Adrenal gland (tissue), 12 donors: ENCODE measurements around the gene HRAS. TPM values are rescaled to one million over a fixed set of nuclear protein-coding genes. Genes with fewer than 3 reads are reported as not detected.

ENCODE experiments used
- DNase-seq, 7 donors: peaks; one replicate each; pipeline ENCODE4 v3.0.0-alpha.2; 2019 to 2020
- H3K27ac ChIP-seq, 5 donors: fragments of 200-600 bp; sonication (generic) in 4 of 5; 1 replicate in 3 of 5; 2 replicates in 2 of 5; pipeline versions ENCODE4 v1.5.1 to v1.8.0; 2016 to 2020; ENCODE audit warnings: mild to moderate bottlenecking in 1 of 5
- H3K27me3 ChIP-seq: fragments of 200-600 bp; 2 replicates; pipeline ENCODE4 v1.8.0; 2021
- H3K36me3 ChIP-seq, 2 donors: fragments of 200-600 bp; replicated peaks in 1 of 2; 1 replicate in 1 of 2; 2 replicates in 1 of 2; pipeline versions ENCODE4 v1.5.1 to v1.8.0; 2018 to 2022
- H3K4me1 ChIP-seq, 2 donors: fragments of 200-600 bp; replicated peaks in 1 of 2; 1 replicate in 1 of 2; 2 replicates in 1 of 2; pipeline versions ENCODE4 v1.5.1 to v1.8.0; 2018 to 2021
- H3K4me3 ChIP-seq, 4 donors: fragments of 200-600 bp; sonication (generic) in 3 of 4; one replicate each; pipeline ENCODE4 v1.5.1; 2016 to 2018
- H3K9me3 ChIP-seq, 3 donors: fragments of 200-600 bp; sonication (generic) in 1 of 3; replicated peaks in 1 of 3; 1 replicate in 2 of 3; 2 replicates in 1 of 3; pipeline versions ENCODE4 v1.5.1 to v1.8.0; 2016 to 2021
- POLR2A ChIP-seq, 2 donors: fragments of 450-650 bp; IDR thresholded peaks; one replicate each; pipeline ENCODE4 v1.6.1; 2017; ENCODE audit warnings: antibody characterized with exemption in 2 of 2, mild to moderate bottlenecking in 2 of 2, moderate library complexity in 1 of 2
- WGBS, 4 donors: extraction: QIAGEN DNeasy Blood & Tissue Kit in 2 of 4; methylation state at CpG; one replicate each; pipeline versions ENCODE4 v1.1.5 to v1.1.7; 2013 to 2017; 5-methylcytosine and 5-hydroxymethylcytosine counted together
- intact Hi-C, 2 donors: fragments of 100-400 bp; cut with DNase I; formaldehyde crosslinking; loops; one replicate each; pipeline versions ENCODE4 v1.14.1 to v1.15.0; 2022 to 2023
- polyA plus RNA-seq, 3 donors: library from polyadenylated mRNA; stranded (reverse); fragments of 200-250 nt in 2 of 3; fragments of 350-450 nt in 1 of 3; fragmentation: Illumina TruSeq in 1 of 3; extraction: RNeasy Lipid Tissue Mini Kit (QIAGEN cat#74804) in 1 of 3; gene quantifications; one replicate each; pipeline ENCODE4 v1.2.3, GENCODE V29; 2013 to 2014
- total RNA-seq, 9 donors: library from RNA; depleted of rRNA in 4 of 9; stranded (reverse); fragments of >200 nt in 4 of 9; fragments of 120-200 nt in 1 of 9; fragmentation: NEBNext Ultra II Directional in 1 of 9; extraction: Animal tissue kit (Norgen Biotek cat#: 25700) in 1 of 9; gene quantifications; one replicate each; pipeline versions ENCODE4 v1.1.0 to v1.2.4, GENCODE V29; 2013 to 2023
- TF ChIP-seq, protein P1 (sequence below), 6 experiments: fragments of 450-650 bp in 4 of 6; fragments of 200-600 bp in 2 of 6; sonication (generic) in 1 of 6; IDR thresholded peaks; 1 replicate in 5 of 6; 2 replicates in 1 of 6; pipeline versions ENCODE4 v1.5.1 to v1.8.0; 2016 to 2021; ENCODE audit warnings: antibody characterized with exemption in 6 of 6, mild to moderate bottlenecking in 2 of 6, moderate library complexity in 1 of 6
- donor health status: healthy with polysubstance abuse.
- donor health status: Bipolar disorder and iron deficiency.
- donor health status: DM: yes; HTN: yes; CAD: no.
- donor health status: DM: no; HTN: no; CAD: no.
- donor health status: DM: no; HTN: no; CAD: no.
- donor health status: DM: yes; HTN: yes; CAD: no.

HRAS gene
- total and polyA plus RNA-seq, 12 donors = 10.8 to 190 (median 39.0) TPM

DNA sequence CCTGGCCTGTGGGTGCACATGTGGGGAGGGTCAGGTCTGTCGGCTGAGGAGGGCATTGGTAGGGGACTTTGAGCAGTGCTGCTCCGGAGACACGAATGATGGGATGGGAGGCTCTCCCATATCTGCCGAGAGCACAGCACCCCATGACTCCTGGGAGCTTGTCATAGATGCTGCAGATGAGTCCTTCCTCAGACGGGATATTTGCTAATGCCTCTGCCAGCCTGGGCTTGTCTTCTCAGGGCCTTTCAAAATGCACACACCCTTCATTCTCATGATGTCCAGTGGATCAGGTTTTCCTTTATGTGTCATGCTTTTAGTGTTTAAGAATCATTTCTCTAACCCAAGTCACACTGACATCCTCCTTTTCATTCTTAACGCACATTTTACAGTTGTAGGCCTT is 20.2 kb downstream of the HRAS start:
- intact Hi-C loops = no loop called here
- Histone ChIP-seq H3K9me3 (no peaks in the 10 kb centered on the region), H3K36me3 (no peaks in the 10 kb centered on the region), H3K27me3 (no peaks in the 10 kb centered on the region), H3K4me3 (no peak overlapping the region), H3K4me1 (peaks cover 0 to 3% of the 10 kb centered on the region in 2 donors), H3K27ac (no peak overlapping the region)
- no peak for DNase-seq
- TF ChIP-seq, protein P1, sequence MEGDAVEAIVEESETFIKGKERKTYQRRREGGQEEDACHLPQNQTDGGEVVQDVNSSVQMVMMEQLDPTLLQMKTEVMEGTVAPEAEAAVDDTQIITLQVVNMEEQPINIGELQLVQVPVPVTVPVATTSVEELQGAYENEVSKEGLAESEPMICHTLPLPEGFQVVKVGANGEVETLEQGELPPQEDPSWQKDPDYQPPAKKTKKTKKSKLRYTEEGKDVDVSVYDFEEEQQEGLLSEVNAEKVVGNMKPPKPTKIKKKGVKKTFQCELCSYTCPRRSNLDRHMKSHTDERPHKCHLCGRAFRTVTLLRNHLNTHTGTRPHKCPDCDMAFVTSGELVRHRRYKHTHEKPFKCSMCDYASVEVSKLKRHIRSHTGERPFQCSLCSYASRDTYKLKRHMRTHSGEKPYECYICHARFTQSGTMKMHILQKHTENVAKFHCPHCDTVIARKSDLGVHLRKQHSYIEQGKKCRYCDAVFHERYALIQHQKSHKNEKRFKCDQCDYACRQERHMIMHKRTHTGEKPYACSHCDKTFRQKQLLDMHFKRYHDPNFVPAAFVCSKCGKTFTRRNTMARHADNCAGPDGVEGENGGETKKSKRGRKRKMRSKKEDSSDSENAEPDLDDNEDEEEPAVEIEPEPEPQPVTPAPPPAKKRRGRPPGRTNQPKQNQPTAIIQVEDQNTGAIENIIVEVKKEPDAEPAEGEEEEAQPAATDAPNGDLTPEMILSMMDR (IDR thresholded peaks at IDR 0.05) = no peak
- TF ChIP-seq POLR2A (IDR thresholded peaks at IDR 0.05) = no peak
- WGBS, 4 donors = 92 to 96% (median 95%) methylated on average over 5 to 6 of the region's 6 CpGs

DNA sequence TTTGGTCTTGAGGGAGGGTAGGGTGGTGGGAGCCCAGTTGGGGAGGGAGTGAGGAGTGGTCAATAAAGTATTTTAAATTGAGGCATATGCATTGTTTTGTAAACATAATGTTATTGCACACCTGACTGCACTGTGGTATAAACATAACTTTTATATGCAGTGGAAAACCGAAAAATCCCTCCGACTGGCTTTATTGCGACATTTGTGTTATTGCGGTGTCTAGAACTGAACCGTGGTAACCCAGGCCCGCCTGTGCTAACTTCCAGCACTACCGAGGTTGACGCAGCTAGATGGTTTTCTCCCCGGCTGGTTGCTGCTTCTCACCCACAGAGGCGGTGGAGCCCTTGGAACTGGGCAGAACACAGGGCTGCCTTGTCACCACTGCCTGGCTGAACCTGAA is 20.8 kb downstream of the HRAS start:
- TF ChIP-seq, protein P1 (IDR thresholded peaks at IDR 0.05) = no peak
- no peak for TF ChIP-seq POLR2A (IDR thresholded peaks at IDR 0.05)
- no peak for DNase-seq
- Histone ChIP-seq H3K4me1 (peaks cover 0 to 3% of the 10 kb centered on the region in 2 donors), H3K9me3 (no peaks in the 10 kb centered on the region), H3K4me3 (no peak overlapping the region), H3K27ac (no peak overlapping the region), H3K27me3 (no peaks in the 10 kb centered on the region), H3K36me3 (no peaks in the 10 kb centered on the region)
- intact Hi-C loops = no loop called here
- 82 to 91% (median 88%) methylated on average over 10 of the region's 10 CpGs for WGBS, 4 donors

DNA sequence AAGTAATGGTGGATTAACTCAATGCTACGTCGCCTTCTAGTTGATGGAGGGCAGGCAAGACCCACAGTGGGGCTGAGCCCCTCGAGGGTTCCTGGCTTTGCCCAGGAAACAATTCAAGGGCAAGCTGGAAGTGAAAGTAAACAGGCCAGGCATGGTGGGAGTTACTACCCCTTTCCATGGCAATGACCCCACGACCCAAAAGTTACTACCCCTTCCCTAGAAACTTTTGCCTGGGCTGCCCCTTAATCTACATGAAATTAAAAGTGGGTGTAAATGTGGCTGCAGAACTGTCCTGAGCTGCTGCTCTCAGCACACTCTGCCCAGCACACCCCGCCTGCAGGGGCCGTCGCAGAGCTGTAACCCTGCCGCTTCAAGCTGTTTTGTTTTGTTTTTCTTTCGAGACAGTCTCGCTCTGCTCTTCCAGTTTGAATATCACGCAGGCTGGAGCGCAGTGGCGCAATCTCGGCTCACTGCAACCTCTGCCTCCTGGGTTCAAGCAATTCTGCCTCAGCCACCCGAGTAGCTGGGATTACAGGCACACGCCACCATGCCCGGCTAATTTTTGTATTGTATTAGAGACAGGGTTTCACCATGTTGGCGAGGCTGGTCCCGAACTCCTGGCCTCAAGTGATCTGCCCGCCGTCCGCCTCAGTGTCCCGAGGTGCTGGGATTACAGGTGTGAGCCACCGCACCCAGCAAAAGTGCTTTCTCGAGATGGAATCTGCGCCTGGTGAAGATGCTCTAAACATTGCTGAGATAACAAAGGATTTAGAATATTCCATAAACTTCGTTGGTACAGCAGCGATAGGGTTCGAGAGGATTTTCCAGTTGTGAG is 22.4 kb downstream of the HRAS start:
- Histone ChIP-seq H3K9me3 (no peaks in the 10 kb centered on the region), H3K27me3 (no peaks in the 10 kb centered on the region), H3K27ac (no peak overlapping the region), H3K4me1 (peaks cover under 1 to 1% of the 10 kb centered on the region in 2 donors), H3K36me3 (no peaks in the 10 kb centered on the region), H3K4me3 (no peak overlapping the region)
- TF ChIP-seq, protein P1 (IDR thresholded peaks at IDR 0.05) = no peak
- no peak for TF ChIP-seq POLR2A (IDR thresholded peaks at IDR 0.05)
- 91 to 94% (median 93%) methylated on average over 29 of the region's 29 CpGs for WGBS, 4 donors
- intact Hi-C loops = no loop called here
- no peak for DNase-seq

DNA sequence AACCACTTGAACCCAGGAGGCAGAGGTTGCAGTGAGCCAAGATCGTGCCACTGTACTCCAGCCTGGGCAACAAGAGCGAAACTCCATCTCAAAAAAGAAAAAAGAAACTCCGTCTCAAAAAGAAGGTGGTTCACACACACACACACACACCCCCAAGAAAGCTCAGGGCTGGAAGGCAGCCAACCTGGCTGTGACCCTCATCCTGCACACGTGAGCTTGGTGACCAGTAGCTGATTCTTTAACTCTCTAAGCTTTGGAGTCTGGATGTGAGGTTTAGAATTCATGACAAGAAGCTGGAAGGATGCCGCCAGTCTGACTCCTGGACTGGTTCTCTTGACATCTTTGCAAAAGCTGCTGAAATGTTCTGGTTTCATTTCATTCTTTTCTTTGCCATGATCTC is 26.4 kb downstream of the HRAS start:
- Histone ChIP-seq H3K4me1 (peaks cover 20 to 28% of the 10 kb centered on the region in 2 donors), H3K36me3 (no peaks in the 10 kb centered on the region), H3K27me3 (no peaks in the 10 kb centered on the region), H3K4me3 (no peak overlapping the region), H3K9me3 (no peaks in the 10 kb centered on the region), H3K27ac (no peak overlapping the region)
- WGBS, 4 donors = 82 to 91% (median 85%) methylated on average over 5 of the region's 5 CpGs
- intact Hi-C loops = loop anchor here in 1 of 2 donors (10.0 kb wide), 1 partner anchor 54 kb away; the partner anchor contains the start of gene PTDSS2
- TF ChIP-seq POLR2A (IDR thresholded peaks at IDR 0.05) = no peak
- TF ChIP-seq, protein P1 (IDR thresholded peaks at IDR 0.05) = no peak
- peak in 1 of 7 donors; percentile 22 for DNase-seq
